Activated CD4-positive, alpha-beta memory T cell treated with anti-CD3 and anti-CD28 coated beads for 36 hours (primary cell): ENCODE results near the gene YAP1. TPM values are rescaled to one million over a fixed set of nuclear protein-coding genes. Genes with fewer than 3 reads are reported as not detected.

ENCODE experiments used
- CTCF ChIA-PET: fragments of 350-600 bp; sonication (Branson Sonifier 250); formaldehyde crosslinking; loops from one replicate; lab custom pipeline; 2021; ENCODE audit warnings: antibody characterized with exemption, inconsistent platforms; lab: Charles Lee
- POLR2A ChIA-PET: fragments of 350-600 bp; sonication (Branson Sonifier 250); formaldehyde crosslinking; loops from one replicate; lab custom pipeline; 2021; ENCODE audit warnings: antibody characterized with exemption; lab: Charles Lee
- DNase-seq: peaks from one replicate; pipeline ENCODE4 v3.0.0-alpha.2; 2020
- H3K27ac Mint-ChIP-seq: one replicate; pipeline ENCODE4 v1.8.0; 2021; ENCODE audit warnings: mixed read lengths
- H3K27me3 Mint-ChIP-seq: one replicate; pipeline ENCODE4 v1.8.0; 2021; ENCODE audit warnings: mixed read lengths
- H3K36me3 Mint-ChIP-seq: one replicate; pipeline ENCODE4 v1.8.0; 2021; ENCODE audit warnings: mixed read lengths
- H3K4me1 Mint-ChIP-seq: one replicate; pipeline ENCODE4 v1.8.0; 2021; ENCODE audit warnings: low read depth, mixed read lengths
- H3K4me3 Mint-ChIP-seq: one replicate; pipeline ENCODE4 v1.8.0; 2021; ENCODE audit warnings: mild to moderate bottlenecking, mixed read lengths
- H3K9me3 Mint-ChIP-seq: one replicate; pipeline ENCODE4 v1.8.0; 2021; ENCODE audit warnings: mixed read lengths
- intact Hi-C: fragments of 100-400 bp; cut with micrococcal nuclease; formaldehyde crosslinking; loops from one replicate; pipeline ENCODE4 v1.15.1; 2023
- total RNA-seq, 2 experiments: library from RNA; stranded (reverse); gene quantifications; one replicate each; pipeline ENCODE4 v1.2.3, GENCODE V29; 2021

The YAP1 gene
- total RNA-seq, result under 1 TPM; 0.24 to 0.71 TPM

- Mint-ChIP-seq H3K4me3 (peak within 1 kb of the TSS; percentile 90), H3K36me3 (no peaks in the 10 kb centered on the region), H3K9me3 (no peaks in the 10 kb centered on the region), H3K27me3 (peaks cover 23% of the 10 kb centered on the region), H3K4me1 (peaks cover 9% of the 10 kb centered on the region), H3K27ac (no peak within 1 kb of the TSS)
- intact Hi-C loops, result loop anchor here (2.0 to 5.0 kb wide), 2 partner anchors 157 to 195 kb away; partner anchors contain the start of gene CEP126
- POLR2A ChIA-PET, result no interaction called here
- CTCF ChIA-PET, result interaction anchor here (0.5 to 0.7 kb wide), 2 partner anchors 67 to 258 kb away, joined by 3 to 6 read pairs; no protein-coding TSS in a partner anchor
- DNase-seq, result peak; percentile 75
Measured at GRCh38 chr11:102109896-102110760, at the start of gene YAP1. TSS of gene YAP1 (plus strand) at chr11:102110447. CDS start at chr11:102110849, 402 bp downstream.

DNA sequence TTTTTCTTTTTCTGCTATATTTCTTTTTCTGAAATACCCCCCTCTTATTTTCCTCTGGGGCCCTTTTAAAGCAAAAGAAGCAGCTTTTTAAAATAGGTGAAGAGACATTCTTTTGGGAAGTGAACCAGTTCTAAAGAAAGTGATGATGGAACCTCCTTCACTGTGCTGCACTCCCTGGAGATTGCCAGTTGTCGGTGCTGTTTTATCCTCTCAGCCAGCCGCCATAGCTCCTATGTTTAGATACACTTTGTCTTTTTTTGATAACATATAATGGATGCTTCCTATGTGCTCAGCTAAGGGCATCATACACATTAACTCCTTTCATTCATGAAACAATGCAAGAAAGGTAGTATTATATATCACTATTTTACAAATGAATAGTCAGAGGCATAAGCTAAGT is 49.0 kb upstream of the YAP1 start:
- no peak for DNase-seq
- no peak overlapping the region for H3K27ac Mint-ChIP-seq
- H3K36me3 Mint-ChIP-seq, result no peaks in the 10 kb centered on the region
- H3K4me1 Mint-ChIP-seq, result no peaks in the 10 kb centered on the region
- peaks cover 4% of the 10 kb centered on the region for H3K27me3 Mint-ChIP-seq
- H3K4me3 Mint-ChIP-seq, result no peak overlapping the region
- CTCF ChIA-PET, result no interaction called here
- intact Hi-C loops, result no loop called here
- no peaks in the 10 kb centered on the region for H3K9me3 Mint-ChIP-seq
- POLR2A ChIA-PET, result no interaction called here

GRCh38 chr11:102062106-102062505 is 48.1 kb upstream of the YAP1 start:
- Mint-ChIP-seq H3K9me3 (no peaks in the 10 kb centered on the region), H3K36me3 (no peaks in the 10 kb centered on the region), H3K4me1 (no peaks in the 10 kb centered on the region), H3K27ac (no peak overlapping the region), H3K27me3 (peaks cover 4% of the 10 kb centered on the region), H3K4me3 (no peak overlapping the region)
- no peak for DNase-seq
- CTCF ChIA-PET, result no interaction called here
- intact Hi-C loops, result no loop called here
- POLR2A ChIA-PET, result no interaction called here

DNA sequence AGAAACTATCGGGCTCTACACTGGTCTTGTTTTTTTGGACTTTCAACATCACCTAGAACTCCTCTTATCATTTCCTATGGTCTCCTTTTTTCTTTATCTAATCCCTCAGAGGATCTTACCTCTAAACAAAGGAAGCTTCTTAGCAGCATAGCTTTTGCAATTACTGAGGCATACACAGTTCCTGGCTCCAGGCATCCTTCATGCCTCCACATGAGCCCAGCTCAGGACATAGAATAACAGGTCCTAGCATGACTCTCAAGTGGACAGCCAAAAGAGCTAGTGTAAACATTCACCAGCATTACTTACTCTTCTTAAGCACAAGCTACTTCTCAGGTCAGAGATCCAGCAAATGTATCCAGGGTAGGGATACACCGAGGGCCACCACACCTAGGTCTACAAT is 45.9 kb upstream of the YAP1 start:
- H3K4me1 Mint-ChIP-seq, result no peaks in the 10 kb centered on the region
- H3K27me3 Mint-ChIP-seq, result peaks cover 4% of the 10 kb centered on the region
- H3K9me3 Mint-ChIP-seq, result no peaks in the 10 kb centered on the region
- ChIA-PET POLR2A (no interaction called here), CTCF (no interaction called here)
- H3K36me3 Mint-ChIP-seq, result no peaks in the 10 kb centered on the region
- intact Hi-C loops, result no loop called here
- no peak for DNase-seq
- no peak overlapping the region for H3K27ac Mint-ChIP-seq
- no peak overlapping the region for H3K4me3 Mint-ChIP-seq

- POLR2A ChIA-PET, result no interaction called here
- Mint-ChIP-seq H3K36me3 (peaks cover 2% of the 10 kb centered on the region), H3K27me3 (no peaks in the 10 kb centered on the region), H3K9me3 (peaks cover 25% of the 10 kb centered on the region), H3K4me1 (no peaks in the 10 kb centered on the region), H3K27ac (no peak overlapping the region), H3K4me3 (no peak overlapping the region)
- CTCF ChIA-PET, result no interaction called here
- no peak for DNase-seq
- intact Hi-C loops, result no loop called here
Measured at GRCh38 chr11:102070766-102071165, 39.5 kb upstream of the YAP1 start.

DNA sequence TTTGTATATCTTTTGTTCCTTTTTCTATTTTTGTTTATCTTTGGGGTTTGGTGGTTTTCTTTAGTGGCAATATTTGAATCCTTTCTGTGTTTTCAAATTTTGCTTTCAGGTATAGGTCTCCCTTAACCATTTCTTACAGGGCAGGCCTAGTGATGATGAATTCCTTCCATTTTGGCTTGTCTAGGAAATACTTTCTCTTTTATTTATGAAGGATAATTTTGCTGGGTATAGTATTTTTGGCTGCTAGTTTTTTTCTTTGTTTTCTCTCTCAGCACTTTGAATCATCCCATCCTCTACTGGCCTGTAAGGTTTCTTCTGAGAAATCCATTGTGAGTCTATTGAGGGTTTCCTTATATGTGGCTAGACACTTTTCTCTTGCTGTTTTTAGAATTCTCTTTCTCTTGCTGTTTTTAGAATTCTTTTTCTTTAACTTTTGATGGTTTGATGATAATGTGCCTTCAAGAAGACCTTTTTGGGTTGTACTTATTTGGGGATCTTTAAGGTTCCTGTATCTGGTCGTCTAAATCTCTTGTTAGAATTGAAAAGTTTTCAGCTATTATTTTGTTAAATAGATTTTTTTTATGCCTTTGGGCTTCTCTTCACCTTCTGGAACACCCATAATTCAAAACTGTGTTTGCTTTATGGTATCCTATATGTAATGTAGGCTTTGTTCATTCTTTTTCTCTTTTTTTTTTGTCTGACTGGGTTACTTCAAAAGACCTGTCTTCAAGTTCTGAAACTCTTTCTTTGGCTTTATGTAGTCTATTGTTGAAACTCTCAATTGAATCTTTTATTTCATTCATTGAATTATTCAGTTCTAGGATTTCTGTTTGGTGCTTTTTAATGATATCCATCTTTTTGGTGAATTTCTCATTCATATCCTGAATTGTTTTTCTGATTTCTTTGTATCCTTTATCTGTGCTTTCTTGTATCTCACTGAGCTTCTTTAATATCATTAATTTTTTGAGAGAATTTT is 38.5 kb upstream of the YAP1 start:
- H3K27me3 Mint-ChIP-seq, result no peaks in the 10 kb centered on the region
- CTCF ChIA-PET, result no interaction called here
- H3K4me1 Mint-ChIP-seq, result no peaks in the 10 kb centered on the region
- H3K4me3 Mint-ChIP-seq, result no peak overlapping the region
- no peak for DNase-seq
- peaks cover 2% of the 10 kb centered on the region for H3K36me3 Mint-ChIP-seq
- intact Hi-C loops, result no loop called here
- no peak overlapping the region for H3K27ac Mint-ChIP-seq
- peaks cover 25% of the 10 kb centered on the region for H3K9me3 Mint-ChIP-seq
- POLR2A ChIA-PET, result no interaction called here

- Mint-ChIP-seq H3K9me3 (peaks cover 25% of the 10 kb centered on the region), H3K36me3 (peaks cover 2% of the 10 kb centered on the region), H3K4me3 (no peak overlapping the region), H3K27me3 (peaks cover 4% of the 10 kb centered on the region), H3K4me1 (no peaks in the 10 kb centered on the region), H3K27ac (no peak overlapping the region)
- ChIA-PET POLR2A (no interaction called here), CTCF (no interaction called here)
- no peak for DNase-seq
- intact Hi-C loops, result no loop called here
Measured at GRCh38 chr11:102073253-102073652, 37.0 kb upstream of the YAP1 start.

GRCh38 chr11:102079625-102080024 is 30.6 kb upstream of the YAP1 start:
- intact Hi-C loops, result no loop called here

GRCh38 chr11:102081313-102081712 is 28.9 kb upstream of the YAP1 start:
- DNase-seq, result no peak
- peaks cover 9% of the 10 kb centered on the region for H3K27me3 Mint-ChIP-seq
- ChIA-PET CTCF (no interaction called here), POLR2A (no interaction called here)
- no peak overlapping the region for H3K4me3 Mint-ChIP-seq
- H3K9me3 Mint-ChIP-seq, result no peaks in the 10 kb centered on the region
- H3K4me1 Mint-ChIP-seq, result no peaks in the 10 kb centered on the region
- intact Hi-C loops, result no loop called here
- no peaks in the 10 kb centered on the region for H3K36me3 Mint-ChIP-seq
- H3K27ac Mint-ChIP-seq, result no peak overlapping the region

More at GRCh38 chr11:102079625-102080024, 30.6 kb upstream of the YAP1 start:
- no peak for DNase-seq
- ChIA-PET POLR2A (no interaction called here), CTCF (no interaction called here)
- no peaks in the 10 kb centered on the region for H3K4me1 Mint-ChIP-seq
- H3K27me3 Mint-ChIP-seq, result peaks cover 8% of the 10 kb centered on the region
- no peak overlapping the region for H3K4me3 Mint-ChIP-seq
- H3K36me3 Mint-ChIP-seq, result no peaks in the 10 kb centered on the region
- H3K9me3 Mint-ChIP-seq, result no peaks in the 10 kb centered on the region
- no peak overlapping the region for H3K27ac Mint-ChIP-seq

GRCh38 chr11:102085864-102086551 is 24.2 kb upstream of the YAP1 start:
- DNase-seq, result no peak
- intact Hi-C loops, result no loop called here
- POLR2A ChIA-PET, result no interaction called here
- Mint-ChIP-seq H3K36me3 (no peaks in the 10 kb centered on the region), H3K9me3 (no peaks in the 10 kb centered on the region), H3K4me3 (no peak overlapping the region), H3K27ac (no peak overlapping the region), H3K4me1 (no peaks in the 10 kb centered on the region), H3K27me3 (peaks cover 5% of the 10 kb centered on the region)
- CTCF ChIA-PET, result no interaction called here

- intact Hi-C loops, result no loop called here
- Mint-ChIP-seq H3K4me3 (no peak overlapping the region), H3K27me3 (no peaks in the 10 kb centered on the region), H3K9me3 (no peaks in the 10 kb centered on the region), H3K4me1 (no peaks in the 10 kb centered on the region), H3K27ac (no peak overlapping the region), H3K36me3 (no peaks in the 10 kb centered on the region)
- no peak for DNase-seq
- ChIA-PET CTCF (no interaction called here), POLR2A (no interaction called here)
Measured at GRCh38 chr11:102097186-102097585, 13.1 kb upstream of the YAP1 start.

DNA sequence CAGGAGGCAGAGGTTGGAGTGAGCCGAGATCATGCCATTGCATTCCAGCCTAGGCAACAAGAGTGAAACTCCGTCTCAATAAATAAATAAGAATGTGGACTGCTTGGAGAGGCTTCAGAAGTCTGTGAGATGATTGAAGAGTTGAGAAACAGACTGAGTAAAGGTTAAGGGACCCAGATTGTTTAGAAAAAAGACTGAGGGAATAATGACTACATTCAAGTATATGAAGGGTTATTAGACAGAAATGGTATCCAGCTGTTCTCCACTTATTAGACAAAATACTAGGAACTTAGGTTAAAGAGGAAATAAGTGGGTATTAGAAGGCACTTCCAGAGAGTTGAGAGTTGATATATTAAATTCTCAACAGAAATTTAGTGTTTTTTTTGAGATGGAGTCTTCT is 10.5 kb upstream of the YAP1 start:
- intact Hi-C loops, result no loop called here
- Mint-ChIP-seq H3K9me3 (no peaks in the 10 kb centered on the region), H3K4me1 (no peaks in the 10 kb centered on the region), H3K27ac (no peak overlapping the region), H3K36me3 (no peaks in the 10 kb centered on the region), H3K4me3 (no peak overlapping the region), H3K27me3 (peaks cover under 1% of the 10 kb centered on the region)
- ChIA-PET POLR2A (no interaction called here), CTCF (no interaction called here)
- no peak for DNase-seq
